Type B pancreatic cell (in vitro differentiated cells): Measurements from ENCODE around the gene NDUFS6. TPM values are rescaled to one million over a fixed set of nuclear protein-coding genes. Genes with fewer than 3 reads are reported as not detected.

Experiments used
- DNase-seq: peaks from one replicate; pipeline ENCODE4 v3.0.0; 2021; ENCODE audit warnings: mixed read lengths; ENCODE audit not compliant: unreplicated experiment; ENCODE audit errors: extremely low spot score
- H3K27ac Mint-ChIP-seq: 2 replicates; pipeline ENCODE4 v1.8.0; 2021; ENCODE audit warnings: mild to moderate bottlenecking, mixed read lengths
- H3K27me3 Mint-ChIP-seq: 2 replicates; pipeline ENCODE4 v1.8.0; 2021; ENCODE audit warnings: mixed read lengths
- H3K36me3 Mint-ChIP-seq: 2 replicates; pipeline ENCODE4 v1.8.0; 2021; ENCODE audit warnings: mixed read lengths
- H3K4me1 Mint-ChIP-seq: one replicate; pipeline ENCODE4 v1.8.0; 2021; ENCODE audit warnings: mixed read lengths; ENCODE audit not compliant: unreplicated experiment
- H3K4me3 Mint-ChIP-seq: 2 replicates; pipeline ENCODE4 v1.8.0; 2021; ENCODE audit warnings: mild to moderate bottlenecking, mixed read lengths
- H3K9me3 Mint-ChIP-seq: 2 replicates; pipeline ENCODE4 v1.8.0; 2021; ENCODE audit warnings: mixed read lengths
- total RNA-seq: library from RNA; stranded (reverse); gene quantifications from 2 replicates; pipeline ENCODE4 v1.2.1, GENCODE V29; 2021; ENCODE audit warnings: low replicate concordance
- TF ChIP-seq, protein P1 (sequence below): fragments of 200-600 bp; sonication (generic); conservative IDR thresholded peaks from 2 replicates; pipeline ENCODE4 v1.5.0; 2021; ENCODE audit warnings: antibody characterized with exemption, mild to moderate bottlenecking

The NDUFS6 gene
- total RNA-seq, 1 donor from 2014 or later: 37.7 TPM

DNA sequence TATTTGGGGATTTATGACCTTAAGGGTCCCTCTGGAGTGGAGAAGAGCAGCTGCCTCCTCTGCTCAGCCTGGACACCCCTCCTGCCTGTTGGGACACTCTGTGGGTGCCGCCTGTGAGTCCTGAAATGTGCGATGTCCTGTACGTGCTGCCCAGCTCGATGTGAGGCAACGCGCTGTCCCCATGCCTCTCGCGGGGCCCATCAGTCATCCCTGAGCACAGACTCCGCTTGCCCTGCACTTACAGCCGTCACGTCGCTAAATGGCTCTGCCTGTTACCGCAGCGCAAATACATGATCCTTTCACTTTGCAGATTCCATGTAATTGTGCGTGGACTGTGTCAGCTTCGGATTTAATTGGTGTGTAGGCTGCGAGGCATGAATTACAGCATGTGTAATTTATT, 54.4 kb downstream of the NDUFS6 start:
- Mint-ChIP-seq H3K36me3 (no peaks in the 10 kb centered on the region), H3K4me1 (no peaks in the 10 kb centered on the region), H3K4me3 (no peak overlapping the region), H3K9me3 (no peaks in the 10 kb centered on the region), H3K27me3 (peaks cover 30% of the 10 kb centered on the region), H3K27ac (no peak overlapping the region)
- TF ChIP-seq, protein P1, sequence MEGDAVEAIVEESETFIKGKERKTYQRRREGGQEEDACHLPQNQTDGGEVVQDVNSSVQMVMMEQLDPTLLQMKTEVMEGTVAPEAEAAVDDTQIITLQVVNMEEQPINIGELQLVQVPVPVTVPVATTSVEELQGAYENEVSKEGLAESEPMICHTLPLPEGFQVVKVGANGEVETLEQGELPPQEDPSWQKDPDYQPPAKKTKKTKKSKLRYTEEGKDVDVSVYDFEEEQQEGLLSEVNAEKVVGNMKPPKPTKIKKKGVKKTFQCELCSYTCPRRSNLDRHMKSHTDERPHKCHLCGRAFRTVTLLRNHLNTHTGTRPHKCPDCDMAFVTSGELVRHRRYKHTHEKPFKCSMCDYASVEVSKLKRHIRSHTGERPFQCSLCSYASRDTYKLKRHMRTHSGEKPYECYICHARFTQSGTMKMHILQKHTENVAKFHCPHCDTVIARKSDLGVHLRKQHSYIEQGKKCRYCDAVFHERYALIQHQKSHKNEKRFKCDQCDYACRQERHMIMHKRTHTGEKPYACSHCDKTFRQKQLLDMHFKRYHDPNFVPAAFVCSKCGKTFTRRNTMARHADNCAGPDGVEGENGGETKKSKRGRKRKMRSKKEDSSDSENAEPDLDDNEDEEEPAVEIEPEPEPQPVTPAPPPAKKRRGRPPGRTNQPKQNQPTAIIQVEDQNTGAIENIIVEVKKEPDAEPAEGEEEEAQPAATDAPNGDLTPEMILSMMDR: no peak
- DNase-seq: no peak

DNA sequence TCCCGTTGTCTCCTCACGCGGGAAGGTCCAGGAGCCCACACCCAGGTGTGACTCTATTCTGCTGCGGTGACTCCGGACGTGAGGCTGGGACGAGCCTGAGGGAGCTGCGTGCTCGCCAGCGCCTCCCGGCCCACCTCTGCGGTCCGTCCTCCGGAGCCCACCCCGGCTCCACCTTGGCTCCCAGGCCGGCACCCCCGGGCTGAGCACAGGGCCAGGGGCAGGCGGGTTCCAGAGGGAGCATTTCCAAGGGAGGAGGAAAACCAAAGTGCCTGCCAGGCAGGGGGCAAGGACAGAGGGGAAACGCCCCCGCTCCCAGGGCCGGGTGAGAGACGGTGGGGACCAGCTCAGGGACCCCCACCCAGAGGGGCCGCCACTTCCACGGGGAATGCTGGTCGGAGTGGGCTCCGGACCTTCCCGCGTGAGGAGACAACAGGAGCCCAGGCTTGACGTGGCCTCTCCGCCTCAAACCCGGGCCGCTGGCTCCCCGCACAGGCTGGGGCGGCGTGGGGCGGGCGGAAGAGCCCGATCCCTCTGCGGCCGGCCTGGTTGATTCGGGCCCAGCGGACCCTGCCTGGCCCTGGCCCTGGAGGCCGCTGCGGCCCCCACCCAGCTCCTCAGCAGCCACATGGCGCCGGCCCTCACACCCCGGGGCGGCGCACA, 55.5 kb downstream of the NDUFS6 start:
- Mint-ChIP-seq H3K4me1 (no peaks in the 10 kb centered on the region), H3K9me3 (no peaks in the 10 kb centered on the region), H3K27me3 (peaks cover 24% of the 10 kb centered on the region), H3K27ac (no peak overlapping the region), H3K4me3 (no peak overlapping the region), H3K36me3 (no peaks in the 10 kb centered on the region)
- TF ChIP-seq, protein P1: no peak
- no peak for DNase-seq

DNA sequence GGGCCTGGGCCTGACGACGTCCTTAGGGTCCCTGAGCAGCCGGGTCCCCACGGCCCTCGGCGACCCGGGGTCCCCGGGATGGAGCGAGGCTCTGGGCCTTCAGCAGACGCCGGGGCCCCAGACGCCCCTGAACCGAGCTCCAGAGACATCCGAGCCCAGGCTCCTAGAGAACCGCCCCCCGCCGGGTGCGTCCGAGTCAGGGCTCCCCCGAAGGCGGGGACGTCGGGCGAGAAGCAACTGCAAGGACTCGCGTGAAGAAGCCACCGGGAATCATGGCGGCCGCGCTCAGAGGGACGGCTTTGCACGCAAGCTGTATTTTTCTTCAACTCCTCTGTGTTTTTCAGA, 56.0 kb downstream of the NDUFS6 start:
- H3K9me3 Mint-ChIP-seq: no peaks in the 10 kb centered on the region
- H3K27ac Mint-ChIP-seq: no peak overlapping the region
- TF ChIP-seq, protein P1: no peak

DNA sequence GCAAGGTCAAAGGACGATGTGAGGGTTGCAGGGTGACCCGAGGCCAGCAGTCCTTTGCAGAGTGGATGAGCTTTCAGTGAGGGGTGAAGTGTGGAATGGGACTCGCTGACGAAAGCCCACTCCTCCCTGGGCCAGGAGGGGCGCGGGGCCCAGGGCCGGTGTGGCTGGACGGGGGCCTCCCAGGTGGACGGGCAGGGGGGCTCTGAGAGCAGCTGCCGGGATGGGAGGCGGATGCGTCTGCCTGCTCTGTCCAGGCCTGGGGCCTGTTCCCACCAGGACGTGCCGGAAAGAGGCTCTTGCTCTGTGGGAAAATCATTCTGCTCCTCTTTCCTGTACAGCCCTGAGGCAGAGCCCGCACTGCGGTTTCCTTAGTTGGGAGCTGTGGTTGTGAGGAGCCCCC, 57.2 kb downstream of the NDUFS6 start:
- H3K27me3 Mint-ChIP-seq: peaks cover 28% of the 10 kb centered on the region
- H3K4me1 Mint-ChIP-seq: no peaks in the 10 kb centered on the region
- no peak overlapping the region for H3K4me3 Mint-ChIP-seq
- no peak for DNase-seq
- no peaks in the 10 kb centered on the region for H3K9me3 Mint-ChIP-seq
- no peak overlapping the region for H3K27ac Mint-ChIP-seq
- H3K36me3 Mint-ChIP-seq: no peaks in the 10 kb centered on the region
- TF ChIP-seq, protein P1: no peak

More for the DNA sequence above, 56.0 kb downstream of the NDUFS6 start:
- no peak for DNase-seq
- Mint-ChIP-seq H3K27me3 (peaks cover 25% of the 10 kb centered on the region), H3K4me1 (no peaks in the 10 kb centered on the region), H3K4me3 (no peak overlapping the region), H3K36me3 (no peaks in the 10 kb centered on the region)

DNA sequence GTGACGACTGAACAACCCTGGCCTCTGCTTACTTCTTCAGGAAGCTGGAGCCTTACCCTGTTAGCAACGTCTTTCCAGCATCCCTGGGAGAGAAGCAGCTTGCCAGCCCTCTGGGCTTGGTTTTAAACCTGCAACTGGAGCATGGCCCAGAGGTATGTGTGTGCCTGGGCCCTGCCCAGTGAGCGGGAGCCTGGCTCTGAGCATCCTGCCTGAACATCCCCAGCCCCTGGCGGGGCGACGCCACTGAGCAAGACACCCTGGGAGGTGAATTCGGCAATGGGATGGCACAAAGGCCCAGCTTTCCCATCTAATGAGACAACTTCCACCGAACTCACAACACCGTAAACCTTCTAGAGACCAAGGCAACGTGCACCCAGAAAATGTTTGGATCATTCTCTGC, 57.9 kb downstream of the NDUFS6 start:
- TF ChIP-seq, protein P1: no peak
- Mint-ChIP-seq H3K4me3 (no peak overlapping the region), H3K27me3 (peaks cover 24% of the 10 kb centered on the region)

More for the DNA sequence above, 57.9 kb downstream of the NDUFS6 start:
- no peaks in the 10 kb centered on the region for H3K36me3 Mint-ChIP-seq
- no peak overlapping the region for H3K27ac Mint-ChIP-seq
- DNase-seq: no peak
- H3K9me3 Mint-ChIP-seq: no peaks in the 10 kb centered on the region
- no peaks in the 10 kb centered on the region for H3K4me1 Mint-ChIP-seq
